Activated T-cell treated with anti-CD3 and anti-CD28 coated beads, Interleukin-2, amount 50 U/mL, for 4 hours (primary cell): ENCODE results near the gene ARHGEF26. TPM values are rescaled to one million over a fixed set of nuclear protein-coding genes. Genes with fewer than 3 reads are reported as not detected.

ENCODE experiments used
- ATAC-seq, 2 donors: fragments of 200-7000 bp; cut with Tn5 transposase; one replicate each; pipeline ENCODE4 v1.10.0; 2021
- DNase-seq: peaks from one replicate; pipeline ENCODE4 v3.0.0-alpha.2; 2020
- H3K27me3 Mint-ChIP-seq: one replicate; pipeline ENCODE4 v1.8.0; 2021; ENCODE audit warnings: low read depth, mixed read lengths
- H3K36me3 Mint-ChIP-seq: one replicate; pipeline ENCODE4 v1.8.0; 2022; ENCODE audit warnings: mixed read lengths; ENCODE audit not compliant: insufficient read depth
- H3K4me1 Mint-ChIP-seq: one replicate; pipeline ENCODE4 v1.8.0; 2021; ENCODE audit warnings: low read depth, mixed read lengths
- H3K4me3 Mint-ChIP-seq: one replicate; pipeline ENCODE4 v1.8.0; 2021; ENCODE audit warnings: mild to moderate bottlenecking, moderate library complexity, mixed read lengths
- H3K9me3 Mint-ChIP-seq: one replicate; pipeline ENCODE4 v1.8.0; 2021; ENCODE audit warnings: mixed read lengths
- total RNA-seq, 3 donors: library from RNA; stranded (reverse); gene quantifications; one replicate each; pipeline ENCODE4 v1.2.1, GENCODE V29; 2021

Gene ARHGEF26
- total RNA-seq, 3 donors from 2014 or later: 0.05 to 0.15 TPM; not detected in 1

- Mint-ChIP-seq H3K36me3 (peaks cover 37% of the 10 kb centered on the region), H3K4me1 (peaks cover 6% of the 10 kb centered on the region), H3K9me3 (no peaks in the 10 kb centered on the region), H3K27me3 (no peaks in the 10 kb centered on the region), H3K4me3 (no peak overlapping the region)
- DNase-seq: peak; percentile 53
- peak; percentile 62 to 69 for ATAC-seq
Observed at GRCh38 chr3:154252759-154253638, 131.8 kb downstream of the ARHGEF26 start.

DNA sequence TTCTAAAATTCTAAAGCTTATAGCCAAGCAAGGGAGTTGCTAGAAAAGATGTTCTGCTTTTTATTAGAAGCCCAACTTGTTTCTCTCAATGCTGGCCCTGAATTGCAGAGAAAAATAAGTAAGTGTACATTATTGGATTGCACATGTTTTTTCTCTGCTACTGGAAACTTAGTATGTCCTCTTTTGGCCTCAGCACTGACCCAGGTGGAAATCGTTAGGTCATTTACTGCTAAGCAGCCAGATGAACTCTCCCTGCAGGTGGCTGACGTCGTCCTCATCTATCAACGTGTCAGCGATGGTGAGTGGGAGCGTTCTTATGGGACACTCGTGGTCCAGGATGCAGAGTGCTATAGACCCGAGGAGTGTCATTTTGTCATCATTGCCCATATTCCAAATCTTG lies 133.3 kb downstream of the ARHGEF26 start:
- ATAC-seq (no peak), DNase-seq (no peak)
- H3K4me1 Mint-ChIP-seq: peaks cover 9% of the 10 kb centered on the region
- H3K36me3 Mint-ChIP-seq: peaks cover 48% of the 10 kb centered on the region
- no peaks in the 10 kb centered on the region for H3K27me3 Mint-ChIP-seq
- H3K9me3 Mint-ChIP-seq: no peaks in the 10 kb centered on the region
- no peak overlapping the region for H3K4me3 Mint-ChIP-seq

DNA sequence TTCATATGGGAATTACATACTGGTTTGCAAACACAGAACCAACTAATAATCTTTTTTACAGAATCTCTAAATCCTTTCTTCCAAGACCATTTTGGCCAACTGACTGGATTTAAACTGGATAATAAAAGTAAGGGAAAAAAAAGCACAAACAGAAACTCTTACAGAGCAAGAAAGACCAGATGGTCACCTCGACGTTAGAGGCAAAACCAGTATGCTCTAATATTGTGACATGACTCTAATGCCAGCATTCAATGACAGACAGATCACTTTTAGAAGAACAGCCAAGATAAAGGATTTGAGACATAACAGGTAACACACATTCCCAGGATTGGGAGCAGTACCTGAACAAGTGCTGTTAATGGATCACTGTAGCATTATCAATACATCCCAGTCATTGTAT lies 152.2 kb downstream of the ARHGEF26 start:
- no peak for ATAC-seq

GRCh38 chr3:154274348-154274747 lies 153.2 kb downstream of the ARHGEF26 start:
- Mint-ChIP-seq H3K36me3 (peaks cover 44% of the 10 kb centered on the region), H3K4me3 (no peak overlapping the region)

More for the DNA sequence above, 152.2 kb downstream of the ARHGEF26 start:
- no peak for DNase-seq
- H3K4me1 Mint-ChIP-seq: no peaks in the 10 kb centered on the region
- H3K4me3 Mint-ChIP-seq: no peak overlapping the region
- H3K9me3 Mint-ChIP-seq: peaks cover 4% of the 10 kb centered on the region
- H3K36me3 Mint-ChIP-seq: peaks cover 46% of the 10 kb centered on the region
- H3K27me3 Mint-ChIP-seq: no peaks in the 10 kb centered on the region

GRCh38 chr3:154275292-154275691 lies 154.1 kb downstream of the ARHGEF26 start:
- no peak for ATAC-seq
- peaks cover 47% of the 10 kb centered on the region for H3K36me3 Mint-ChIP-seq
- no peaks in the 10 kb centered on the region for H3K4me1 Mint-ChIP-seq
- no peak for DNase-seq
- H3K9me3 Mint-ChIP-seq: peaks cover 4% of the 10 kb centered on the region
- no peak overlapping the region for H3K4me3 Mint-ChIP-seq
- no peaks in the 10 kb centered on the region for H3K27me3 Mint-ChIP-seq

More at GRCh38 chr3:154274348-154274747, 153.2 kb downstream of the ARHGEF26 start:
- H3K4me1 Mint-ChIP-seq: no peaks in the 10 kb centered on the region
- DNase-seq (no peak), ATAC-seq (no peak)
- peaks cover 4% of the 10 kb centered on the region for H3K9me3 Mint-ChIP-seq
- H3K27me3 Mint-ChIP-seq: no peaks in the 10 kb centered on the region

DNA sequence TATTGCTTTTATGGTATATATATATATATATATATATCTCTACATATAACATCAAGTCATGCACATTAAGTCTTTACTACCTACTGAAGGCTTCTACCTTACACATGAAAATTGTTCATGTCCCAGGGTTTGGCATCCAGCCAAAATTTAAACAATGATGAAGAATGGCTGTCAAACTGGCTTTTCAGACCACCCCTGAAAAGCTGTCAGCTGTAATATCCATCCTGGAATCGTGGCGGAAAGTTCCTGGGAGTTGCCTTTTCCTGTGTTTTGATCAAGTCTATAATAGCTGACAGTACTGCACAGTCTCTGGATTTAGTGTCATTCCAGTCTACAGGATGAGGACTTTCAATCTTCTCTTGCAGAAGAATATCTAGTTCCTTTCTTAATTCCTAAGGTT lies 154.8 kb downstream of the ARHGEF26 start:
- ATAC-seq (no peak), DNase-seq (no peak)
- H3K9me3 Mint-ChIP-seq: peaks cover 4% of the 10 kb centered on the region
- no peaks in the 10 kb centered on the region for H3K27me3 Mint-ChIP-seq
- peaks cover 49% of the 10 kb centered on the region for H3K36me3 Mint-ChIP-seq
- H3K4me3 Mint-ChIP-seq: no peak overlapping the region
- no peaks in the 10 kb centered on the region for H3K4me1 Mint-ChIP-seq

DNA sequence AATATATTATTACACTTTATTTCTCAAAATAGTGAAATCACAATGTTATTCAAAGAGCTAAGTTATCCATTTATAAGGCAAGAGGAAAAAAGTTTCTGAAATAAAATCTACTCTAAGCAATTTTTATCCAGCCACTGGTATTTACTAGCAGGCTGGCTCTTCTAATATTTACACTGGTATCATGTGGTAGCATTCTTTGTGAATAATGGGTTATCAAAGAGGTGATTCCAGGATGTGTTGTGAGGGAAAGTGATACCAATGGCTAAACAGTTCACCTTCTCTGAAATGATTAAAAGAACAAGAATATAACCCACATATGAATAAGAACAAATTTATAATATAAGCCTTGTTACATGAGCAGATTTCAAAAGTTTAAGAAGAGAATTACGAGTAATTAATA lies 159.0 kb downstream of the ARHGEF26 start:
- Mint-ChIP-seq H3K9me3 (no peaks in the 10 kb centered on the region), H3K36me3 (peaks cover 51% of the 10 kb centered on the region)

GRCh38 chr3:154285221-154285620 lies 164.0 kb downstream of the ARHGEF26 start:
- Mint-ChIP-seq H3K4me3 (no peak overlapping the region), H3K36me3 (peaks cover 44% of the 10 kb centered on the region)

More for the DNA sequence above, 159.0 kb downstream of the ARHGEF26 start:
- Mint-ChIP-seq H3K4me1 (no peaks in the 10 kb centered on the region), H3K4me3 (no peak overlapping the region), H3K27me3 (no peaks in the 10 kb centered on the region)
- no peak for ATAC-seq
- DNase-seq: no peak

GRCh38 chr3:154290187-154290586 lies 169.0 kb downstream of the ARHGEF26 start:
- Mint-ChIP-seq H3K4me3 (no peak overlapping the region), H3K9me3 (no peaks in the 10 kb centered on the region), H3K27me3 (no peaks in the 10 kb centered on the region), H3K36me3 (peaks cover 38% of the 10 kb centered on the region), H3K4me1 (no peaks in the 10 kb centered on the region)
- no peak for ATAC-seq
- no peak for DNase-seq

More at GRCh38 chr3:154285221-154285620, 164.0 kb downstream of the ARHGEF26 start:
- ATAC-seq (no peak), DNase-seq (no peak)
- Mint-ChIP-seq H3K9me3 (no peaks in the 10 kb centered on the region), H3K4me1 (no peaks in the 10 kb centered on the region), H3K27me3 (no peaks in the 10 kb centered on the region)

DNA sequence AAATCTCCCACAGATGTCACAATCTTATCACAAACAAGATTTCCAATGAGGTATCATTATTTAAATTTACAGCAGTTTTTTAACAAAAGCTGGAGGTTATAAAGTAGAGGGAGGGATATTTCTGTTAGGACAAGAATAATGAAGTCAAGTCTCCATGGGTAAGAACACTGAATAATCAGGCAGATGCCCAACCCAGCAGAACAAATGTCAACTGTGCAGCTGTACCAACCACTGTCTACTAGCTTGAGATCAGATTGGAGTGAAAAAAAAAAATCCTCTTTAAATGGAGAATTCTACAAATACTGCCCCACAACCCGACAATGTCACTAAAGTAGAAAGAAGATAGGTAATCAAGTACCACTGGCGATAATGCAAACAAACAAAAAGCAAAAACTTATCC lies 172.8 kb downstream of the ARHGEF26 start:
- no peak for ATAC-seq
- DNase-seq: no peak
- Mint-ChIP-seq H3K9me3 (no peaks in the 10 kb centered on the region), H3K4me1 (no peaks in the 10 kb centered on the region), H3K4me3 (no peak overlapping the region), H3K36me3 (peaks cover 38% of the 10 kb centered on the region), H3K27me3 (no peaks in the 10 kb centered on the region)

DNA sequence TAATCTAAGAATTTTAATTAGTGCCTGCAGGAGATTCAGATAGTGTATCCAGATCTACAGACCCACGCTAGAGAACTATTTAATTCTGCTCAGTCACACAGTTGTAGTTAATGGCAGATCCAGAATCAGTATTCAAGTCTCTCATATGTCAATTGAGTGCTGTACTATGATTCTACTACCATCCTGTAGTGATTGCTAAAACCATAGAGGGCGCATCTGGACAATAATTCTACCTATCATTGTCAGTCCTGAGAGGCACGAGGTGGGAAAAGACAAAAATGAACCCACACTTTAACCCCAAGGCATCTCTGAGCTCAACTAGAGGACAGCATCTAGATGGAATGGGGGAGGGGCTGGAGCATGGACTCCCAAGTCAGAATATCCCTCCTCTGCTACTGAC lies 180.4 kb downstream of the ARHGEF26 start:
- no peaks in the 10 kb centered on the region for H3K9me3 Mint-ChIP-seq
- H3K27me3 Mint-ChIP-seq: no peaks in the 10 kb centered on the region
- ATAC-seq: no peak
- no peaks in the 10 kb centered on the region for H3K4me1 Mint-ChIP-seq
- DNase-seq: no peak
- peaks cover 45% of the 10 kb centered on the region for H3K36me3 Mint-ChIP-seq
- no peak overlapping the region for H3K4me3 Mint-ChIP-seq

DNA sequence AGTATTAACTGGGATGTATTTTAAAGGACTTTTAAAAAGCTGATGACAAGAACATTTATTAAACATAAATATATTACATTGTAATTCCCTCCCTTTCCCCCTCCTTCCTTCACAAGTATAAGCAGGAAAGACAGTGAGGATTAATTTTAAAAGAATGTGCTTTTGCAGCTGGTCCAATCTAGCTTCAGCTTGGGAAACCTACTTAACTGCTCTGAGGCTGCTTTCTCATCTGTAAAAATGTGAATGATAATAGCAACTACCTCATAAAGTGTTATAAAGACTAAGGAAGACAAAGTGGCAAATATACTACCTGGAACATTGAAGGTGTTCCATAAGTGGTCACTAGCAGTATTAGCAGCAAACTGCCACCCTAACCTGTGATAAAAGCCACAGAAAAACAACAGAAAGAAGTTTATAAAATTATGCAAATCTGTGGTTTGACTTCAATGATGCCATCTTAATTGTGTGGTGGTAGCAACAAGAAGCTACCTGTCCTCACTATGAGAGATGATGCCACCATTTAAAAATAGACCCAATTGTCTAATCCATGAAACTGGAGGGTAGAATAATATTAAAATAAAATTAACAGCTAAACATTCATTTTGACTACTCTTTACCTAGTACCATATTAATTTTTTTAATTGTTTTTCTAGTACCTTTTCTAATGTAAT lies 183.1 kb downstream of the ARHGEF26 start:
- H3K36me3 Mint-ChIP-seq: peaks cover 51% of the 10 kb centered on the region
- ATAC-seq (no peak), DNase-seq (no peak)
- H3K4me1 Mint-ChIP-seq: peaks cover 13% of the 10 kb centered on the region
- H3K27me3 Mint-ChIP-seq: no peaks in the 10 kb centered on the region
- no peaks in the 10 kb centered on the region for H3K9me3 Mint-ChIP-seq
- H3K4me3 Mint-ChIP-seq: no peak overlapping the region

DNA sequence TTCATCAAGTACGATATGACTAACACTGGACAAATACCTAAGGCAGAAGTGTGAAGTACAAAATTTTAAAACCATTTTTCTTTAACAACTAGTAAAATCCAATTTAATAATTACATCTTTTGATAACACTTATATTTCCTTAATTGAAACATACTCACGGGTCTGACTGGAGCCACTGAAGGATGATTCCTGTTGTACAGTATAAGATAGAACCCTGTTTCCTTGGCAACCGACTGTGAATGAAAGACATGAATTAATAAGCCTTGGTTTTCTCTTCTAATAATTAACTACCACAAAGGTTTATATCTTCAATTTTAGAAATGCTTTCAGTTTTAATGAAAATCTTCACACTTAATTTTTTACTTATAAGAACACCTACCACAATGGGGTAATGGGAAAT lies 183.7 kb downstream of the ARHGEF26 start:
- DNase-seq: no peak
- peaks cover 50% of the 10 kb centered on the region for H3K36me3 Mint-ChIP-seq
- H3K27me3 Mint-ChIP-seq: no peaks in the 10 kb centered on the region
- peaks cover 13% of the 10 kb centered on the region for H3K4me1 Mint-ChIP-seq
- no peak for ATAC-seq
- H3K9me3 Mint-ChIP-seq: no peaks in the 10 kb centered on the region
- no peak overlapping the region for H3K4me3 Mint-ChIP-seq

DNA sequence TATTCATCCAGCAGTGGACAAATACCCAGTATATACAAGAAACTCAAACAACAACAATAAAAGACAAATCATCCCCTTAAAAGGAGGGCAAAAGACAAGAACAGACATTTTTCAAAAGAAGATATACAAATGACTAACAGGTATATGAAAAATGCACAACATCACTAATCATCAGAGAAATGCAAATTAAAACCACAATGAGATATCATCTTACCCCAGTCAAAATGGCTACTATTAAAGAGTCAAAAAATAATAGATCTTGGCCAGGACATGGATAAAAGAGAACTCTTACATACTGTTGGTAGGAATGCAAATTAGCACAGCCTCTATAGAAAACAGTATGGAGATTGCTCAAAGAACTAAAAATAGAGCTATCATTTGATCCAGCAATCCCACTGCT lies 186.2 kb downstream of the ARHGEF26 start:
- peaks cover 34% of the 10 kb centered on the region for H3K36me3 Mint-ChIP-seq
- DNase-seq: no peak

More for the DNA sequence above, 186.2 kb downstream of the ARHGEF26 start:
- Mint-ChIP-seq H3K27me3 (no peaks in the 10 kb centered on the region), H3K9me3 (no peaks in the 10 kb centered on the region), H3K4me1 (peaks cover 13% of the 10 kb centered on the region), H3K4me3 (no peak overlapping the region)
- ATAC-seq: peak in 1 of 2 donors; percentile 43
